ENCODE results near the gene SKIDA1. TPM values are rescaled to one million over a fixed set of nuclear protein-coding genes. Genes with fewer than 3 reads are reported as not detected.

The SKIDA1 gene
- total and polyA plus RNA-seq, 2 of the 4 experiments (the other 2 are of a cell fraction), result 0.36 to 0.72 TPM

- TF ChIP-seq USF2 (IDR thresholded peaks at IDR 0.05; ENCODE audit: low read depth, low read length), result no peak
These were observed 12.1 kb downstream of the SKIDA1 start (continued) for GRCh38 chr10:21513405-21513788.

GRCh38 chr10:21512573-21513404 lies 12.7 kb downstream of the SKIDA1 start:
- no peak overlapping the region for H2BK20ac ChIP-seq (ENCODE audit: low read depth, low read length)
- no peak overlapping the region for H2AK9ac ChIP-seq (replicated peaks; ENCODE audit: low read depth, low read length, poor library complexity)
- in situ Hi-C loops (cut with MboI; ENCODE audit: low sequenced_read_pairs) (loop anchor here (25.0 kb wide), 3 partner anchors 800 to 1100 kb away; partner anchors contain the start of genes BMI1 and COMMD3), dilution Hi-C loops (cut with HindIII; ENCODE audit: low sequenced_read_pairs, unreplicated experiment) (no loop called here), intact Hi-C loops (cut with micrococcal nuclease) (loop anchor here (5.0 kb wide), 1 partner anchor 815 kb away; no protein-coding TSS in a partner anchor)
- no peak overlapping the region for H4K91ac ChIP-seq (ENCODE audit: insufficient read depth, low read depth, low read length)
- H4K5ac ChIP-seq (ENCODE audit: low read depth, low read length), result no peak overlapping the region
- no peak overlapping the region for H3K27ac ChIP-seq (ENCODE audit: insufficient read depth, low read length)
- H3K79me1 ChIP-seq (ENCODE audit: low read depth in 1 of 2, low read length in 2 of 2), result 0 out of 4 replicates have a peak, but pooled peaks cover 0 to 3% of the 10 kb centered on the region in 2 experiments
- H2AK5ac ChIP-seq (ENCODE audit: low read depth, low read length), result no peak overlapping the region
- no TSS peak for BruUV-seq (replicated peaks)
- H3K14ac ChIP-seq (replicated peaks; ENCODE audit: low read depth, low read length), result no peak overlapping the region
- H3K9me1 ChIP-seq (ENCODE audit: insufficient read depth, low read length), result no peaks in the 10 kb centered on the region
- no peaks in the 10 kb centered on the region for H3K9me3 ChIP-seq (ENCODE audit: control insufficient read depth, insufficient read depth, low read length)
- DNase-seq, result no peak
- H4K20me1 ChIP-seq (ENCODE audit: insufficient read depth, low read length), result no peaks in the 10 kb centered on the region
- H2AFZ ChIP-seq (replicated peaks; ENCODE audit: low read length, poor library complexity), result no peak overlapping the region
- no peak overlapping the region for H3K23ac ChIP-seq (ENCODE audit: low read depth, low read length)
- no peaks in the 10 kb centered on the region for H3K36me3 ChIP-seq (ENCODE audit: control insufficient read depth, insufficient read depth, low read length)
- no peak overlapping the region for H3K9ac ChIP-seq (ENCODE audit: low read depth, low read length)
- H3K4me2 ChIP-seq (ENCODE audit: low read depth, low read length), result no peak overlapping the region; the same call in 1 of the 2 replicates
- ATAC-seq (ENCODE audit: low read depth), result no peak
- no peaks in the 10 kb centered on the region for H3K27me3 ChIP-seq (ENCODE audit: control insufficient read depth, insufficient read depth, low read length)
- H2BK5ac ChIP-seq (ENCODE audit: low read depth, low read length, poor library complexity, severe bottlenecking), result no peak overlapping the region
- H3K4me1 ChIP-seq (ENCODE audit: control insufficient read depth, insufficient read depth, low read length), result peaks cover 7% of the 10 kb centered on the region; the same call in 1 of the 2 replicates
- H4K8ac ChIP-seq (ENCODE audit: low read depth in 2 of 2, low read length in 2 of 2), result no peak overlapping the region
- H3K4ac ChIP-seq (ENCODE audit: low read depth, low read length), result no peak overlapping the region
- POLR2A ChIA-PET (ENCODE audit: unreplicated experiment), result no interaction called here
- no peak overlapping the region for H3K4me3 ChIP-seq (ENCODE audit: insufficient read depth, low read depth, low read length)
- no peak overlapping the region for H3K18ac ChIP-seq (ENCODE audit: low read depth, low read length)
- H2BK120ac ChIP-seq (ENCODE audit: low read depth, low read length), result no peak overlapping the region
- no CpG with 5 or more reads among the region's 2 CpGs for whole genome bisulfite sequencing, 2 experiments (ENCODE audit: extremely low coverage in 2 of 2, insufficient read length in 1 of 2)
- CTCF ChIA-PET, result no interaction called here
- H2BK15ac ChIP-seq (ENCODE audit: low read depth, low read length), result no peak overlapping the region
- H3K56ac ChIP-seq (ENCODE audit: extremely low read depth, insufficient read depth, low read length), result no peak overlapping the region
- no peak for TF ChIP-seq RAD21 (IDR thresholded peaks at IDR 0.05; ENCODE audit: low read length)
- TF ChIP-seq RCOR1 (IDR thresholded peaks at IDR 0.05; ENCODE audit: insufficient replicate concordance, low read length), result no peak
- TF ChIP-seq NFE2L2 (IDR thresholded peaks at IDR 0.05; ENCODE audit: low read depth, low read length), result no peak
- TF ChIP-seq MAZ (IDR thresholded peaks at IDR 0.05; ENCODE audit: borderline replicate concordance, low read depth, low read length), result no peak
- no peak for TF ChIP-seq CEBPB (IDR thresholded peaks at IDR 0.05; ENCODE audit: low read depth, low read length)
- TF ChIP-seq USF2 (IDR thresholded peaks at IDR 0.05; ENCODE audit: low read depth, low read length), result no peak
- no peak for TF ChIP-seq SMC3 (IDR thresholded peaks at IDR 0.05; ENCODE audit: low read depth, low read length)
- no peak for TF ChIP-seq FOS (IDR thresholded peaks at IDR 0.05; ENCODE audit: low read depth, low read length)
- no peak for TF ChIP-seq BHLHE40 (IDR thresholded peaks at IDR 0.05; ENCODE audit: low read depth, low read length)
- no peak for TF ChIP-seq CTCF (conservative IDR thresholded peaks at IDR 0.05; ENCODE audit: low read depth, low read length)
- TF ChIP-seq MXI1 (IDR thresholded peaks at IDR 0.05; ENCODE audit: borderline replicate concordance, low read depth, low read length), result no peak
- no peak for TF ChIP-seq POLR2A (IDR thresholded peaks at IDR 0.05; ENCODE audit: low read depth, low read length)
